Hepatocyte (in vitro differentiated cells): ENCODE data around the gene NECAB3. TPM values are rescaled to one million over a fixed set of nuclear protein-coding genes. Genes with fewer than 3 reads are reported as not detected.

ENCODE experiments used
- DNase-seq: peaks from one replicate; pipeline ENCODE4 v3.0.0-alpha.2; 2016; ENCODE audit warnings: low spot score
- H2AFZ ChIP-seq: fragments of 200-600 bp; sonication (generic); 2 replicates; pipeline ENCODE4 v1.6.0; 2016; ENCODE audit warnings: antibody characterized with exemption, mild to moderate bottlenecking
- H3K27ac ChIP-seq: fragments of 200-600 bp; sonication (generic); 2 replicates; pipeline ENCODE4 v1.5.1; 2016; ENCODE audit warnings: mild to moderate bottlenecking
- H3K27me3 ChIP-seq: fragments of 200-600 bp; sonication (generic); 2 replicates; pipeline ENCODE4 v1.6.1; 2016
- H3K36me3 ChIP-seq: fragments of 200-600 bp; sonication (generic); replicated peaks from 2 replicates; pipeline ENCODE4 v1.5.1; 2016; ENCODE audit warnings: low read depth; ENCODE audit not compliant: insufficient read depth
- H3K4me1 ChIP-seq: fragments of 200-600 bp; sonication (generic); 2 replicates; pipeline ENCODE4 v1.5.1; 2016; ENCODE audit warnings: mild to moderate bottlenecking, moderate library complexity; ENCODE audit not compliant: insufficient read depth
- H3K4me2 ChIP-seq: fragments of 200-600 bp; sonication (generic); 2 replicates; pipeline ENCODE4 v1.6.0; 2016
- H3K4me3 ChIP-seq: fragments of 200-600 bp; sonication (generic); 2 replicates; pipeline ENCODE4 v1.5.1; 2016; ENCODE audit warnings: mild to moderate bottlenecking
- H3K79me2 ChIP-seq: fragments of 200-600 bp; sonication (generic); 2 replicates; pipeline ENCODE4 v1.6.0; 2017; ENCODE audit warnings: mild to moderate bottlenecking
- H3K9me2 ChIP-seq: fragments of 200-600 bp; sonication (generic); replicated peaks from 2 replicates; pipeline ENCODE4 v1.6.0; 2017; ENCODE audit warnings: mild to moderate bottlenecking; ENCODE audit not compliant: insufficient read depth
- H3K9me3 ChIP-seq: fragments of 200-600 bp; sonication (generic); 2 replicates; pipeline ENCODE4 v1.5.1; 2016; ENCODE audit warnings: low read depth, mild to moderate bottlenecking
- H4K20me1 ChIP-seq: fragments of 200-600 bp; sonication (generic); 2 replicates; pipeline ENCODE4 v1.6.0; 2016; ENCODE audit warnings: mild to moderate bottlenecking; ENCODE audit not compliant: insufficient read depth, poor library complexity, severe bottlenecking
- CTCF ChIP-seq: fragments of 200-600 bp; sonication (generic); IDR thresholded peaks from 2 replicates; pipeline ENCODE4 v1.5.1; 2016; ENCODE audit warnings: antibody characterized with exemption, mild to moderate bottlenecking; ENCODE audit not compliant: poor library complexity
- EZH2 ChIP-seq: fragments of 200-600 bp; sonication (generic); IDR thresholded peaks from 2 replicates; pipeline ENCODE4 v1.6.1; 2016; ENCODE audit warnings: antibody characterized with exemption, mild to moderate bottlenecking, borderline replicate concordance
- EZH2phosphoT487 ChIP-seq: fragments of 200-600 bp; sonication (generic); IDR thresholded peaks from one replicate; pipeline ENCODE4 v1.6.1; 2018; ENCODE audit warnings: antibody characterized with exemption, mild to moderate bottlenecking, low read depth, moderate library complexity; ENCODE audit not compliant: unreplicated experiment, severe bottlenecking
- WGBS: methylation state at CpG from one replicate; pipeline ENCODE4 v1.1.6; 2016; ENCODE audit warnings: low lambda C conversion rate; ENCODE audit errors: missing lambda C conversion rate; 5-methylcytosine and 5-hydroxymethylcytosine counted together
- polyA plus RNA-seq: library from polyadenylated mRNA; unstranded; fragments of >200 nt; fragmentation: Nextera tagmentation; extraction: Ambion mirVana; gene quantifications from 2 replicates; pipeline ENCODE4 v1.2.1, GENCODE V29; 2016
- total RNA-seq: library from RNA; depleted of rRNA; stranded (reverse); fragments of >200 nt; gene quantifications from 2 replicates; pipeline ENCODE4 v1.2.3, GENCODE V29; 2014

Gene NECAB3
- total and polyA plus RNA-seq, 2 experiments from 2014 or later = 50.6 to 55.4 TPM

- WGBS = 100% methylated on average over 2 of the region's 2 CpGs
- no peak overlapping the region for H3K4me3 ChIP-seq
- no peaks in the 10 kb centered on the region for H3K36me3 ChIP-seq
- H2AFZ ChIP-seq = no peak overlapping the region
- no peaks in the 10 kb centered on the region for H3K27me3 ChIP-seq
- peak overlapping the region; percentile 97 for H3K4me2 ChIP-seq
- H3K27ac ChIP-seq = peak overlapping the region; percentile 95
- no peak for TF ChIP-seq EZH2phosphoT487
- TF ChIP-seq EZH2 = no peak
- TF ChIP-seq CTCF = no peak
- peaks cover 14% of the 10 kb centered on the region for H3K4me1 ChIP-seq
- no peaks in the 10 kb centered on the region for H4K20me1 ChIP-seq
- no peaks in the 10 kb centered on the region for H3K9me2 ChIP-seq
- H3K9me3 ChIP-seq = no peaks in the 10 kb centered on the region
- peaks cover 10% of the 10 kb centered on the region for H3K79me2 ChIP-seq
- no peak for DNase-seq
These were observed 9.5 kb downstream of the NECAB3 start for GRCh38 chr20:33664762-33665144.

GRCh38 chr20:33664085-33664761 is 10.0 kb downstream of the NECAB3 start:
- Histone ChIP-seq H3K4me2 (peak overlapping the region; percentile 97), H3K4me1 (peaks cover 14% of the 10 kb centered on the region), H3K9me2 (no peaks in the 10 kb centered on the region), H2AFZ (peak overlapping the region; percentile 88), H3K27ac (peak overlapping the region; percentile 95), H3K36me3 (no peaks in the 10 kb centered on the region), H4K20me1 (no peaks in the 10 kb centered on the region), H3K4me3 (peak overlapping the region; percentile 88), H3K27me3 (no peaks in the 10 kb centered on the region), H3K9me3 (no peaks in the 10 kb centered on the region), H3K79me2 (peaks cover 10% of the 10 kb centered on the region)
- 51% methylated on average over 9 of the region's 9 CpGs for WGBS
- TF ChIP-seq CTCF (no peak), EZH2 (no peak), EZH2phosphoT487 (no peak)
- DNase-seq = no peak

GRCh38 chr20:33663161-33664084 is 10.8 kb downstream of the NECAB3 start:
- Histone ChIP-seq H3K4me1 (peaks cover 14% of the 10 kb centered on the region), H3K27ac (peak overlapping the region; percentile 95), H3K9me3 (no peaks in the 10 kb centered on the region), H4K20me1 (no peaks in the 10 kb centered on the region), H3K79me2 (peaks cover 10% of the 10 kb centered on the region), H3K36me3 (no peaks in the 10 kb centered on the region), H3K27me3 (no peaks in the 10 kb centered on the region), H3K4me3 (peak overlapping the region; percentile 88), H3K4me2 (peak overlapping the region; percentile 97), H2AFZ (peak overlapping the region; percentile 88), H3K9me2 (no peaks in the 10 kb centered on the region)
- 2% methylated on average over 79 of the region's 84 CpGs for WGBS
- TF ChIP-seq EZH2phosphoT487 (no peak), EZH2 (no peak), CTCF (no peak)
- DNase-seq = peak; percentile 96
